Left hindlimb (tissue), 1 donor: ENCODE measurements around the gene NTPCR.

ENCODE experiments used
- DNase-seq: peaks from one replicate; pipeline ENCODE4 v3.0.0-alpha.2; 2018

NTPCR gene

GRCh38 chr1:233019778-233020325, 69.4 kb downstream of the NTPCR start:
- no peak for DNase-seq

DNA sequence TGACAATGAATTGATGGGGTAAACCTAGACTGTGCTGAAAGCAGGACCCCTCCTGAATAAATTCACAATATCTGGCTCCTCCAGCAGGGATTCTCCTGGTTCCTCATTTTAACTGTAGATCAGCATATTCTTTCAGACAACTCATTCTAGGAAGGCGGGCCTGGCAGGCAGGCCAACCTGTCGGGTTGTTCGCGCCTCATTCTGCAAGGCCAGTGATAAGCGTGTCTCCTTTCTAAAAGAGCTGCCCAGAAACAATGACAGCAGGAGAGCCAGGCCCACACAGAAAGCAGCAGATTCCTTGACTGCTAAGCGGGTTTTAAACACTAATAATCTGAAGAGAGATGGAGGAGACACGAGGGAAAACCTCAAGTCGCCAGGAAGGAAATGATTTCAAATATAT, 70.0 kb downstream of the NTPCR start:
- no peak for DNase-seq

DNA sequence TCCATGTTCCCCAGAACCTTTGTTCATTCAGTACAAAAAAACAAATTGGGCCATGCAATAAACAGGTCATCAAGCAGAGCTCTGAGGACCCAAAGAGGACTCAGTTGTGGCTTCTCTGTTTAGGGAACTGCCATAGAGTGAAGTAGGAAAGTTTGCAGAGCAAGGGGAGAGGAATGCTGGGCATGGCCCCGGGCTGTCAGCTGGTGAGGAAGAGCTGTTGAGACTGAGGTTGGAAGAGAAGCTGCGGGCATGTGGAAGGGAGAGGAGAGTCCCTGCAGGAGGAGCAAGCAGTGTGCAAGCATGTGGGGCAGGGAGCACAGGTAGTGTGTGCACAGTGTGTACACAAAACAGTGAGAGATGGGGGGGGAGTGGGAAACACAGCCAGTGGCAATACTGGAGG, 71.8 kb downstream of the NTPCR start:
- DNase-seq: no peak

- no peak for DNase-seq
Observed at GRCh38 chr1:233024199-233024598, 73.8 kb downstream of the NTPCR start.

DNA sequence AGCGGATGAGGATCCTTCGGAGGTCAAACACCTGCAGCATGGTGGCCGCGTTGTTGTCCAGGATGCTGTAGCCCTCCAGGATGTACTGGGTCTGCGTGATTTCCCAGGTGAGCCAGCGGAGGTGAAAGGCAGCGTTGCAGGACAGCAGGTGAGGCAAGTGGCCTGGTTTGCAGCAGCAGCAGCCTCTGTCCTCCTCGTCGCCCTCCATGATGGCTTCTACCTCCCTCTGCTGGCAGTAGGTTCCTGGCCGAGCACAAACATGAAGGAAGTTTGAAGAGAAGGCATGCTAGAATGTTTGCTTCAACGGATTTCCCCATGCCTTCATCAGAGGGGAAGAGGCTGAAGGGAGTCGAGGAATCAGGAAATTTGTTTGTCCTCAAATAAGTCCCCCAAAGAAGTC, 74.7 kb downstream of the NTPCR start:
- DNase-seq: no peak

GRCh38 chr1:233025567-233025966, 75.2 kb downstream of the NTPCR start:
- no peak for DNase-seq

- no peak for DNase-seq
Observed at GRCh38 chr1:233027046-233027445, 76.6 kb downstream of the NTPCR start.

DNA sequence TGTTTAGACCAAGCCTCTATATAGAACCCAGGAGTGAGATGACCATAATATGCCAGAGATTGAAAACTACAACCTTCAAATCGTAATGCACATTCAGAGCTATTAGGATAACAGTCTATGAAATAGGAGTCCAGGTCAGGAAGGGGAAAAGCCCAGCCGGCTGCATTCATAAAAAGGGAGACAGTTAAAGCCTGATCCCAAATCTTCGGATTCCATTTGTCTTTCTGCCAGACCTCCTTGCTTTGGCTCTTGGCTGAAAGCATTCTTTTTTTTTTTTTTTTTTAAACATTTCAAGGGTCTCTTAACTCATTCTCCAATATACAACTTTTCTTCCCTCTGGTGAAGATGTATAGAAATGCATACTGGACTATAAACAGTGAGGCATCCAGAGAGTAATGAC, 81.1 kb downstream of the NTPCR start:
- no peak for DNase-seq

GRCh38 chr1:233032916-233033315, 82.5 kb downstream of the NTPCR start:
- no peak for DNase-seq

DNA sequence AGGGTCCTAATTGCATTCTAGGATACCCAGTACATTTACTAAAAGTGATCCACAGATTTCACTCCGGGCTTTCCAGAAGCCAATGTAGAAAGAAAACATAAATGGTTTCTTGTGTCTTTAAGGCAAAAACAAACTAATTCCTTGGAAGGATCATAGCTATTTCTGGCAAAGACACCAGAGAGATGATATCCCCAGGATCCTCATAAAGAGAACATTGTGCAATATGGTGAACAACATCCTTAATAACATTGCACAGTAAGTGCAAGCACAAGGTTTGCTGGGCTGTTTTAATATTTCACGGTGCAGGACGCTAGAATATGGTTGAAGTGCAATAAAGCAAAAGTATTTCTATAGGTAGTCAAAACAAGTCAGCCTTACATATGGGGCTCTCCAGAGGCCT, 83.0 kb downstream of the NTPCR start:
- no peak for DNase-seq
